NCI-H128 (cell line): Measurements from ENCODE around the gene ABCA1.
"Not testable (repeated sequence)": the region's sequence is repeated elsewhere in the genome, so short reads cannot be mapped to it uniquely, and the experiment has no call there.

Source experiments
- DNase-seq: peaks from one replicate; lab custom pipeline; 2025; ENCODE audit not compliant: unreplicated experiment; lab: John Stamatoyannopoulos, UW

ABCA1 gene

GRCh38 chr9:104774831-104775573 lies 153.0 kb downstream of the ABCA1 start:
- DNase-seq = no peak

GRCh38 chr9:104774132-104774531 lies 153.8 kb downstream of the ABCA1 start:
- no peak for DNase-seq

- DNase-seq = no peak
Observed at GRCh38 chr9:104772714-104773510, 155.0 kb downstream of the ABCA1 start.

GRCh38 chr9:104769655-104770054 lies 158.3 kb downstream of the ABCA1 start:
- DNase-seq = no peak

- DNase-seq = not testable (repeated sequence)
Observed at GRCh38 chr9:104769029-104769428, 158.9 kb downstream of the ABCA1 start.

- DNase-seq = no peak
Observed at GRCh38 chr9:104767507-104767906, 160.4 kb downstream of the ABCA1 start.

GRCh38 chr9:104766025-104766424 lies 161.9 kb downstream of the ABCA1 start:
- no peak for DNase-seq

- no peak for DNase-seq
Observed at GRCh38 chr9:104765138-104765537, 162.8 kb downstream of the ABCA1 start.

- DNase-seq = no peak
Observed at GRCh38 chr9:104758974-104759373, 169.0 kb downstream of the ABCA1 start.

GRCh38 chr9:104750185-104750767 lies 177.7 kb downstream of the ABCA1 start:
- no peak for DNase-seq

- no peak for DNase-seq
Observed at GRCh38 chr9:104748359-104749031, 179.5 kb downstream of the ABCA1 start.

- DNase-seq = peak; percentile 70
Observed at GRCh38 chr9:104747565-104748358, 180.2 kb downstream of the ABCA1 start, which contains the start of gene NIPSNAP3A. TSS of gene NIPSNAP3A (plus strand) at chr9:104747683. CDS start at chr9:104747793, 110 bp downstream.

GRCh38 chr9:104747245-104747564 lies 180.8 kb downstream of the ABCA1 start:
- no peak for DNase-seq

GRCh38 chr9:104746798-104747197 lies 181.2 kb downstream of the ABCA1 start:
- no peak for DNase-seq

- DNase-seq = no peak
Observed at GRCh38 chr9:104746285-104746684, 181.7 kb downstream of the ABCA1 start.

GRCh38 chr9:104745852-104746251 lies 182.1 kb downstream of the ABCA1 start:
- DNase-seq = no peak

GRCh38 chr9:104743376-104743985 lies 184.5 kb downstream of the ABCA1 start:
- DNase-seq = peak; percentile 47

- no peak for DNase-seq
Observed at GRCh38 chr9:104740621-104741020, 187.3 kb downstream of the ABCA1 start.

GRCh38 chr9:104738452-104738851 lies 189.5 kb downstream of the ABCA1 start:
- no peak for DNase-seq
